Stimulated activated CD8-positive, alpha-beta memory T cell treated with anti-CD3 and anti-CD28 coated beads, Interleukin-2, amount 100 ng/mL, for 48 hours (primary cell): Measurements from ENCODE around the gene LSM4.
"Not testable (repeated sequence)": the region's sequence is repeated elsewhere in the genome, so short reads cannot be mapped to it uniquely, and the experiment has no call there.

Experiments used
- DNase-seq, 2 donors: peaks; one replicate each; pipeline ENCODE4 v3.0.0-alpha.2; 2020; ENCODE audit warnings: low read depth in 2 of 2

The LSM4 gene

GRCh38 chr19:18340990-18341868, 18.4 kb upstream of the LSM4 start:
- peak; percentile 57 to 62 for DNase-seq

GRCh38 chr19:18340190-18340989, 17.5 kb upstream of the LSM4 start, which contains the start of gene PGPEP1:
Gene PGPEP1 (plus strand): TSS chr19:18340598. CDS start chr19:18340682, 84 bp downstream.
- peak; percentile 64 to 68 for DNase-seq

DNA sequence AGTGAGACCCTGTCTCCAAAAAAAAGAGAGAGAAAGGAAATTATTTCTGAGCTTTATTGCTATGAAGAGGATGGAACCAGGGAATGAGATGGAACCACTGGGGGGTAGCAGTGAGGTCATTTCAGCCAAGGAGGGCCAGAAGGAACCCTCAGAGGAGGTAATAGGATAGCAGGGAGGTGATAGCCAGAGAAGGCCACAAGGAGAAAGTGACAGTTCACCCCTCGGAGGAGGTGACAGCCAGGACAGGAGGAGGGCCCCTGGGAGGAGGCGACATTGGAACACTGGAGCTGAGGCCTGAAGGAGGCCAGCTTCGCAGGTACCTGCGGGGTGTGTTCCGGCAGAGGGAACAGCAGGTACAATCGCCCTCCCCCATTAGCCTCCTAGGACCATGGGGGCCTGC, 16.8 kb upstream of the LSM4 start:
- no peak for DNase-seq

GRCh38 chr19:18338541-18338940, 15.7 kb upstream of the LSM4 start:
- DNase-seq: no peak

DNA sequence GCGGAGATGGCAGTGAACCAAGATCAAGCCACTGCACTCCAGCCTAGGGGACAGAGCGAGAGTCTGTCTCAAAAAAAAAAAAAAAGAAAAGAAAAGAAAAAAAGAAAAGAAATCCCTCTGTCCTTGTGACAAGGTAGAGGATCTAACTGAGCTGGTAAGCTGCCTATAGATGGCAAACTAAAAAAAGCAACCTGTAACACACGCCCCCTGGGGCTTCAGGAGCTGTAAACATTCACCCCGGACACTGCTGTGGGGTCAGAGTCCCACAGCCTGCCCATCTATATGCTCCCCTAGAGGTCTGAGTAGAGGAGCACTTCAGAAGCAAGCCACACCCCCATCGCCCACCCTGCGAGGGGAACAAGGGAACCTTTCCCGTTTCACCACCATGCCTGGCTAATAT, 13.2 kb upstream of the LSM4 start:
- DNase-seq: no peak

- no peak for DNase-seq
These were observed 10.8 kb upstream of the LSM4 start for GRCh38 chr19:18333680-18334079.

GRCh38 chr19:18332917-18333530, 10.1 kb upstream of the LSM4 start:
- no peak for DNase-seq

- no peak for DNase-seq
These were observed 8.0 kb upstream of the LSM4 start for GRCh38 chr19:18330868-18331267.

- no peak for DNase-seq
These were observed 6.1 kb upstream of the LSM4 start for GRCh38 chr19:18329035-18329376.

GRCh38 chr19:18328340-18329034, 5.6 kb upstream of the LSM4 start:
- peak; percentile 65 to 77 for DNase-seq

DNA sequence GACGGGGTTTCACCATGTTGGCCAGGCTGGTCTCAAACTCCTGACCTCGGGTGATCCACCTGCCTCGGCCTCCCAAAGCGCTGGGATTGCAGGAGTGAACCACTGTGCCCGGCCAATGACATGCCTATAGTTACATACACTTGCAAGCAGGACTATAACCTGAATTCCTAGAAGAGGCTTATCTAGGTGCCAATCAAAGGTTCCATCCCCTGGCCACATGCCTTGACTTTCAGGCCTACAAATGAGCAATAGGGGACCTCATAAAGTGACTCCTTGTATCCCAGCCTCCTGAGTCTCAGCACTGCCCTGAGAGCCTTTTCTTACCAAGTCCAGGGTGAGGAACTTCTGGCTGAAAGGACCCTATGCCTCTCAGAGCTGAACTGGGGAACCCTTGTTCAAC, 3.9 kb upstream of the LSM4 start:
- no peak for DNase-seq

GRCh38 chr19:18324373-18324731, 1.5 kb upstream of the LSM4 start:
- not testable (repeated sequence) for DNase-seq

- no peak for DNase-seq
These were observed 538 bp downstream of the LSM4 start for GRCh38 chr19:18322318-18322758.

DNA sequence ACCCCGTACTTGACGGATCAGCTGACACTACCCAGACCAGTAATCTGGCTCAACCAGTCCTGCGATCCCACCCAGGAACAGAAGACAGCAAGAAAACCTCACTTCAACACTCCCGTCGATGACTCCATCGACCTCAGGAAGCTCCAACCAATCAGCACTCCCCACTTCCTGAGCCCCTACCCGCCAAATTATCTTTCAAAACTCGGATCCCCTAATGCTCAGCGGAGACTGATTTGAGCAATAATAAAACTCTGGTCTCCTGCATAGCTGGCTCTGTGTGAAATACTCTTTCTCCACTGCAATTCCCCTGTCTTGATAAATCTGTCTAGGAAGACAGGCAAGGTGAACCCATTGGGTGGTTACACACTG, 1.2 kb downstream of the LSM4 start:
- no peak for DNase-seq

DNA sequence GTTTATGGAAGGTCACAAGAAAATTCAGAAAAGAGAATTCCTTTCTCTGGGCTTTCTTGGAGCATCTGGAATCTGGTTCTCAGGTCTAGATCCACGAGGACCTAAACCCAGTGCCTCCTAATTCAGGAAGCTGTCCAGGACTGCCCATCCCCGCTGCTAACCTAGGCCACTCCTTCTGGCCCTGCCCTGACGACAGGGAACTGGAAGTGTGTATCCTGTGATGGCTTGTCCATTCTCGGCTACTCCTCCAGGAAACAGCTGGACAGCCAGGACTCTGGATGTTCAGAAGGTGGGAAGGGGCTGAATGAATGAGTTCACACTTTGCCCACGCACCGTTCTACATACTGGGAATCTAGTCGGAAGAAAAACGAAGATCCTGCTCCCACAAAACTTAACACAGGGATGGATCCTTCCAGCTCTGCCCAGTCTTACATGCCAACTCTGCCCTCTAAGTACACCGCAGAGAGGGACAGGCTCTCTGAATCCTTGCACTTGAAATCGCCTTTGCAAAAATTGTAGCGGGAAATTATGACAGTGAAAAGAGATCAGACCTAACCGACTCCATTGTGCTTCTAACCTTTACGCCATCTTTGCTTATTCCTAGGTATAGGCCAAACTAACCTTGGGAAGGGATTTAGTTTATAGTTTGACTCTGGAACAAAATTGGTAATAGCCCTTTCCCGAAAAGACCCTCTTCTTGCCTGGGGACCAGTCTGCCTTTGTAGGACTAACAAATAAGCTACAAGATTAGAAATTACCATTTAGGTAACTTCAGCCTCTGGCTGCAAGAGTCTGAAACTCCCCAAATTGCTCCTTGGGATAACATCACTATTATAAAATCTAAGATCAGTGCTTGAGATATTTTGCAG, 1.8 kb downstream of the LSM4 start:
- DNase-seq: no peak

- no peak for DNase-seq
These were observed 3.2 kb downstream of the LSM4 start for GRCh38 chr19:18319591-18320135.

DNA sequence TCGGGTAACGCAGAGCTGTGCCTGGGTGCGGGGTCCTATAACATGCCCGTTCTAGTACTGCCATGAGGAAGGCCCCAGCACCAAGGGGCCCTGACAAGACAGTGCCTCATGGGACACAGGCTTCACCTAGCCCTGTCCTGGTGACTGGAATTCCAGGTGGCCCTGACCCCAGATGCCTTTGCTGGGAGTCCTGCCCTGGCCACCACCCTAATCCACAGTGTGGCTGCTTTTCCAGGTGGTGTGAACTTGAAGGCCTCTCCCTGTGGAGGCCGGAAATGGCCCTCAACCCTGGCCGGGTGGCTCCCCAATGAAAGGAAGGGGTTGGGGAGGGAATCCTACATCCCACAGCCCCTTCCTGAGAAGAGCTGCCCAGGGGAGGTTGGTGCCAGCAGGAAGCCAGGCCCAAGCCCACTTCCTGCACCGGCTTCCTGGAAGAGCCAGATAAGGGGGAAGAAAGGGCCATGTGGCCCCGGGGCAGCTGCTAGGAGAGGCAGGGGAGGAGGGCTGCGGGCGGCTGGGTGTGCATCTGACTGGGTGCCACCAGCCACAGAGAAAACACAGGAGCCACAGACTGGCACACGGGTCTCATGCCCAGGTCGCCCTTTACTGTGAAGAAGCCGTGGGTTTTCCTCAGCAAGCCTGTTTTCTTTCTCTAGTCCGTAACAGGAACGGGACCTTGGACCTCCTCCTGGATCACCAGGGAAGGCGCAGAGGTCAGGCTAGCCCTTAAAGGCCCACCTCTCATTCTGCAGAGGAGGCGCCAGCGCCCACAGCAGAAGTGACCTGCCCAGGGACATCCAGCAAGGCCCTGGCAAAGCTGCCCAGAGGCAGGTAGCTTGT, 4.7 kb downstream of the LSM4 start:
- no peak for DNase-seq

GRCh38 chr19:18313398-18313797, 9.5 kb downstream of the LSM4 start:
- no peak for DNase-seq

- no peak for DNase-seq
These were observed 10.8 kb downstream of the LSM4 start for GRCh38 chr19:18312092-18312534.
